ENCODE data around the gene PHC2.

PHC2 gene

GRCh38 chr1:33430692-33431593, at the start of gene PHC2:
Gene PHC2 (minus strand): TSS chr1:33431095. CDS start chr1:33375539, 55,556 bp downstream.
- peak; percentile 94 for DNase-seq

- no peak for DNase-seq
Measured at GRCh38 chr1:33477451-33477850, 46.6 kb upstream of the PHC2 start.

- DNase-seq = no peak
Measured at GRCh38 chr1:33473900-33474299, 43.0 kb upstream of the PHC2 start.

- DNase-seq = peak; percentile 92
Measured at GRCh38 chr1:33472269-33472980, 41.5 kb upstream of the PHC2 start, which contains the start of gene ZSCAN20. Gene ZSCAN20 (plus strand): TSS chr1:33472645. CDS start chr1:33479289, 6,644 bp downstream.

- DNase-seq = no peak
Measured at GRCh38 chr1:33471416-33471815, 40.5 kb upstream of the PHC2 start.

- peak; percentile 54 for DNase-seq
Measured at GRCh38 chr1:33470495-33471012, 39.7 kb upstream of the PHC2 start.

GRCh38 chr1:33469691-33470090, 38.8 kb upstream of the PHC2 start:
- DNase-seq = no peak

GRCh38 chr1:33468967-33469366, 38.1 kb upstream of the PHC2 start:
- no peak for DNase-seq

- DNase-seq = no peak
Measured at GRCh38 chr1:33468531-33468930, 37.6 kb upstream of the PHC2 start.

GRCh38 chr1:33468011-33468410, 37.1 kb upstream of the PHC2 start:
- DNase-seq = no peak

GRCh38 chr1:33466159-33466558, 35.3 kb upstream of the PHC2 start:
- no peak for DNase-seq

- no peak for DNase-seq
Measured at GRCh38 chr1:33465316-33465715, 34.4 kb upstream of the PHC2 start.

GRCh38 chr1:33464552-33464951, 33.7 kb upstream of the PHC2 start:
- DNase-seq = no peak

GRCh38 chr1:33462405-33463164, 31.7 kb upstream of the PHC2 start:
- DNase-seq = no peak

GRCh38 chr1:33460947-33461629, 30.2 kb upstream of the PHC2 start:
- no peak for DNase-seq

- no peak for DNase-seq
Measured at GRCh38 chr1:33460144-33460543, 29.2 kb upstream of the PHC2 start.

- DNase-seq = no peak
Measured at GRCh38 chr1:33459691-33460090, 28.8 kb upstream of the PHC2 start.

GRCh38 chr1:33456502-33456886, 25.6 kb upstream of the PHC2 start:
- no peak for DNase-seq

GRCh38 chr1:33455539-33456501, 24.9 kb upstream of the PHC2 start:
- peak; percentile 17 for DNase-seq

- no peak for DNase-seq
Measured at GRCh38 chr1:33454646-33455282, 23.9 kb upstream of the PHC2 start.

- DNase-seq = no peak
Measured at GRCh38 chr1:33446590-33446989, 15.7 kb upstream of the PHC2 start.
